Type B pancreatic cell (in vitro differentiated cells): ENCODE results near the gene DOCK7. TPM values are rescaled to one million over a fixed set of nuclear protein-coding genes. Genes with fewer than 3 reads are reported as not detected.
"Not testable (repeated sequence)": the region's sequence is repeated elsewhere in the genome, so short reads cannot be mapped to it uniquely, and the experiment has no call there.

ENCODE experiments used
- DNase-seq: peaks from one replicate; pipeline ENCODE4 v3.0.0; 2021; ENCODE audit warnings: mixed read lengths; ENCODE audit not compliant: unreplicated experiment; ENCODE audit errors: extremely low spot score
- H3K27ac Mint-ChIP-seq: 2 replicates; pipeline ENCODE4 v1.8.0; 2021; ENCODE audit warnings: mild to moderate bottlenecking, mixed read lengths
- H3K27me3 Mint-ChIP-seq: 2 replicates; pipeline ENCODE4 v1.8.0; 2021; ENCODE audit warnings: mixed read lengths
- H3K36me3 Mint-ChIP-seq: 2 replicates; pipeline ENCODE4 v1.8.0; 2021; ENCODE audit warnings: mixed read lengths
- H3K4me1 Mint-ChIP-seq: one replicate; pipeline ENCODE4 v1.8.0; 2021; ENCODE audit warnings: mixed read lengths; ENCODE audit not compliant: unreplicated experiment
- H3K4me3 Mint-ChIP-seq: 2 replicates; pipeline ENCODE4 v1.8.0; 2021; ENCODE audit warnings: mild to moderate bottlenecking, mixed read lengths
- H3K9me3 Mint-ChIP-seq: 2 replicates; pipeline ENCODE4 v1.8.0; 2021; ENCODE audit warnings: mixed read lengths
- total RNA-seq: library from RNA; stranded (reverse); gene quantifications from 2 replicates; pipeline ENCODE4 v1.2.1, GENCODE V29; 2021; ENCODE audit warnings: low replicate concordance
- TF ChIP-seq, protein P1 (sequence below): fragments of 200-600 bp; sonication (generic); conservative IDR thresholded peaks from 2 replicates; pipeline ENCODE4 v1.5.0; 2021; ENCODE audit warnings: antibody characterized with exemption, mild to moderate bottlenecking

DOCK7 gene
- total RNA-seq, 1 donor from 2014 or later: 61.1 TPM

DNA sequence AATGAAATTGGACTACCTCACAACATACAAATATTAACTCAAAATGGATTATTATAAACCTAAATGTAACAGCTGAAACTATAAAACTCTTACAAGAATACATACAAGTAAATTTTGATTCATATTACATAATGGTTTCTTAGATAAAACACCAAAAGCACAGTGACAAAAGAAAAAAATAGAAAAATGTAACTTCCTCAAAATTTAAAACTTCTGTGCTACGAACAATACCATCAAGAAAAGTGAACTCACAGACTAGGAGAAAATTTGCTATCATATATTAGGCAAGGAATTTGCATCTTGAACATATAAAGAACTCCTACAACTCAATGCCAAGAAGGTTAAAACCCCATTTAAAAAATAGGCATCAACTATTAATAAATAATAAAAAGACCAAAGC lies 59.7 kb downstream of the DOCK7 start:
- no peaks in the 10 kb centered on the region for H3K4me1 Mint-ChIP-seq
- no peak overlapping the region for H3K27ac Mint-ChIP-seq
- H3K4me3 Mint-ChIP-seq: no peak overlapping the region
- DNase-seq: no peak
- TF ChIP-seq, protein P1, sequence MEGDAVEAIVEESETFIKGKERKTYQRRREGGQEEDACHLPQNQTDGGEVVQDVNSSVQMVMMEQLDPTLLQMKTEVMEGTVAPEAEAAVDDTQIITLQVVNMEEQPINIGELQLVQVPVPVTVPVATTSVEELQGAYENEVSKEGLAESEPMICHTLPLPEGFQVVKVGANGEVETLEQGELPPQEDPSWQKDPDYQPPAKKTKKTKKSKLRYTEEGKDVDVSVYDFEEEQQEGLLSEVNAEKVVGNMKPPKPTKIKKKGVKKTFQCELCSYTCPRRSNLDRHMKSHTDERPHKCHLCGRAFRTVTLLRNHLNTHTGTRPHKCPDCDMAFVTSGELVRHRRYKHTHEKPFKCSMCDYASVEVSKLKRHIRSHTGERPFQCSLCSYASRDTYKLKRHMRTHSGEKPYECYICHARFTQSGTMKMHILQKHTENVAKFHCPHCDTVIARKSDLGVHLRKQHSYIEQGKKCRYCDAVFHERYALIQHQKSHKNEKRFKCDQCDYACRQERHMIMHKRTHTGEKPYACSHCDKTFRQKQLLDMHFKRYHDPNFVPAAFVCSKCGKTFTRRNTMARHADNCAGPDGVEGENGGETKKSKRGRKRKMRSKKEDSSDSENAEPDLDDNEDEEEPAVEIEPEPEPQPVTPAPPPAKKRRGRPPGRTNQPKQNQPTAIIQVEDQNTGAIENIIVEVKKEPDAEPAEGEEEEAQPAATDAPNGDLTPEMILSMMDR: no peak
- H3K27me3 Mint-ChIP-seq: no peaks in the 10 kb centered on the region
- H3K36me3 Mint-ChIP-seq: peaks cover 46% of the 10 kb centered on the region
- no peaks in the 10 kb centered on the region for H3K9me3 Mint-ChIP-seq

DNA sequence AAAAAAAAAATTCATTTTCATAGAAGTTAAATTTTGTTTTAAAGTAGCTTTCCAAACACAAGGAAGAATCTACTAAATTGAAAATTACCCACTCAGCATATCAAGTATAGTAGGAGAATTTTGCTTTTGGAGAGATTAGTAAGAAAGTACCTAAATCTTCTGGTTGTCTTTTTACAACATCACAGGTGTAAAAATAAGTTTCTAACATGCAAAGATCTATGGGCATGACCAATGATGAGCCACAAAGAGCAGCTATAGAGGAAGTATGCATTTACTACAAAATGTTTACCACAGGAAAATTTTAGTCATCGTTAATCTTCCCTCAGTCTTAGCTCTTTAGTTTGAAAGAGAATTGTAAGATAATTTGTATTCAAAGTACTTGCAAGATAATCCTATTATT lies 62.8 kb downstream of the DOCK7 start:
- Mint-ChIP-seq H3K36me3 (peaks cover 30% of the 10 kb centered on the region), H3K4me1 (no peaks in the 10 kb centered on the region), H3K27me3 (no peaks in the 10 kb centered on the region), H3K9me3 (no peaks in the 10 kb centered on the region), H3K27ac (no peak overlapping the region), H3K4me3 (no peak overlapping the region)
- TF ChIP-seq, protein P1: no peak
- DNase-seq: no peak

DNA sequence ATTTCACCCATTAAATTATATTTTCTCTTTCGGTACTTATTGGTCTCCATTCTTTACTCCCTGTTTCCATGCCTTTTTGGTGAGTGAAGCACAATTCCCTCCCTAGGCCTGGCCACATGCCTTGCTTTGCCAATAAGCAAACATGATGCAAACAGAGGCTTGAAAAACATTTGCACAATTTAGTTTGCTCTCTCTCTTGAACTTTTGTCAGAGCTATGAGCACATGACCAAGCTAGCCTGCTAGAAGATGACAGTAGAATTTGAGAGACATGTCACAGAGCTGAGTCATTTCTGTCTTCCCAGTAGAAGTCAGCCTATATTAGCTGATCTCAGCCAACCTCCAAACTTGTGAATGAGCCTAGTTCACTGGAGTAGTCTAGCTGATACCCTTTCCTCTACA lies 66.3 kb downstream of the DOCK7 start:
- Mint-ChIP-seq H3K9me3 (no peaks in the 10 kb centered on the region), H3K4me3 (no peak overlapping the region), H3K4me1 (no peaks in the 10 kb centered on the region), H3K36me3 (peaks cover 28% of the 10 kb centered on the region), H3K27me3 (no peaks in the 10 kb centered on the region), H3K27ac (no peak overlapping the region)
- DNase-seq: no peak
- TF ChIP-seq, protein P1: no peak

DNA sequence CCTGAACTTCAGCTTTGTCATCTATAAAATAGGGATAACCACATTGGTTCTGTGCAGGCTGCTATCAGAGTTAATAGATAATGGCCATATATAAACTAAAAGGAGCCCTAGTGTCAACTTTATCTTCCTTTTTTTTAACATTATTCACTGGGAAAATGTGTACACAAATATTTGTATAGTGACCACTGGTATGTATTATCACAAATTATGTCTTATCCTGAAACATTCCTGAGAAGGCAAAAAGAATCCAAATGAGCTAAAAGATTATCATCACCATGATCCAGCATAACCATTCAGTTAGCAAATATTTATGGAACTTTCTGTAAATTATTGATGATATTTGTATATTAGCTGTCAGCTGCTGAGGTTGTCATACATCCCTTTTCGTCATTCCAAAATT lies 74.3 kb downstream of the DOCK7 start:
- no peaks in the 10 kb centered on the region for H3K9me3 Mint-ChIP-seq
- DNase-seq: no peak
- H3K27me3 Mint-ChIP-seq: no peaks in the 10 kb centered on the region
- H3K36me3 Mint-ChIP-seq: peaks cover 20% of the 10 kb centered on the region
- no peak overlapping the region for H3K4me3 Mint-ChIP-seq
- TF ChIP-seq, protein P1: no peak
- H3K4me1 Mint-ChIP-seq: no peaks in the 10 kb centered on the region
- H3K27ac Mint-ChIP-seq: no peak overlapping the region

DNA sequence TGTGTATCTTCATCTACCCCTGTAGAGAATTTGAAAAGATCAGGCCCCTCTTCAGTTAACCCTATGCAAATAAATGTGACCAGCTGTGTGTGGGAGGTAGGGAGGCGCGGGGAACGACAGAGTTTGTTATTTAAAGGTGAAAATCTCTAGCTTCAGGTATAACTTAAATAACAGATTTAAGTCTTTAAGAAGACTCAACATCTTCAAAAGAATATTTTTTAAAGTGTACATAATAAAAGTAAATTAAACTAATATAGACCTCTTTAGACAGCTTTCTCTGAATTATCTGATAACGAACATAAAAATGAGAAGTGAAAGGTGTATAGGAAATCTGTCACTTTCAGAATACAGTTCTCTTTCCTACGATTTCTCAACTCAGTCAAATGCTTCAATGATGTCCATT lies 74.9 kb downstream of the DOCK7 start:
- DNase-seq: no peak
- H3K9me3 Mint-ChIP-seq: no peaks in the 10 kb centered on the region
- H3K36me3 Mint-ChIP-seq: peaks cover 20% of the 10 kb centered on the region
- H3K4me1 Mint-ChIP-seq: no peaks in the 10 kb centered on the region
- TF ChIP-seq, protein P1: no peak
- no peak overlapping the region for H3K27ac Mint-ChIP-seq
- no peak overlapping the region for H3K4me3 Mint-ChIP-seq
- H3K27me3 Mint-ChIP-seq: no peaks in the 10 kb centered on the region

DNA sequence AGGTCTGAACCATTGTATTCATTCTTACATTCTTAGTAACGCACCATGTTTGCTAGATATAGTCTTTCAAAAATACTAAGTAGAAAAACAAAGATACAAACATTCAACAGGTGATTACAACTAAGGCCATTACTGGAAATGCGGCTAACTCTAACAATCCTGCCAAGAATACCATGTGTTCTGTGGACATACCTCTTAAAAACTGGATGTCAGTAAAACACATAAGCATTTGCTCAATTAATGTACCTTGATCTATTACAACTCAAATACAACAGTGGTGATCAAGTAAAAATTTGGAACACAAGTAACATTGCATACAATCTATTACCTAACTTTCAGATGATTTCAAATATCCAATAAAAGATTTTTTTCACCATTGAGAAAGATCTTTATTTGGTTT lies 75.4 kb downstream of the DOCK7 start:
- DNase-seq: no peak
- no peak overlapping the region for H3K4me3 Mint-ChIP-seq
- H3K4me1 Mint-ChIP-seq: no peaks in the 10 kb centered on the region
- peaks cover 18% of the 10 kb centered on the region for H3K36me3 Mint-ChIP-seq
- no peaks in the 10 kb centered on the region for H3K9me3 Mint-ChIP-seq
- TF ChIP-seq, protein P1: no peak
- no peak overlapping the region for H3K27ac Mint-ChIP-seq
- H3K27me3 Mint-ChIP-seq: no peaks in the 10 kb centered on the region

DNA sequence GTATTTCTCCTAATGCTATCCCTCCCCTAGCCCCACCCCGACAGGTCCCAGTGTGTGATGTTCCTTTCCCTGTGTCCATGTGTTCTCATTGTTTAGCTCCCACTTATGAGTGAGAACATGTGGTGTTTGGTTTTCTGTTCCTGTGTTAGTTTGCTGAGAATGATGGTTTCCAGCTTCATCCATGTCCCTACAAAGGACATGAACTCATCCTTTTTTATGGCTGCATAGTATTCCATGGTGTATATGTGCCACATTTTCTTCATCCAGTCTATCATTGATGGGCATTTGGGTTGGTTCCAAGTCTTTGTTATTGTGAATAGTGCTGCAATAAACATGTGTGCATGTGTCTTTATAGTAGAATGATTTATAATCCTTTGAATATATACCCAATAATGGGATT lies 77.6 kb downstream of the DOCK7 start:
- not testable (repeated sequence) for DNase-seq, H3K4me1 Mint-ChIP-seq, H3K9me3 Mint-ChIP-seq, H3K27me3 Mint-ChIP-seq, H3K27ac Mint-ChIP-seq, H3K4me3 Mint-ChIP-seq
- peaks cover 25% of the 10 kb centered on the region for H3K36me3 Mint-ChIP-seq
